ENCODE results near the gene NMT2. TPM values are rescaled to one million over a fixed set of nuclear protein-coding genes. Genes with fewer than 3 reads are reported as not detected.

The NMT2 gene
- polyA plus RNA-seq, 3 donors = 32.2 to 34.7 (median 33.7) TPM

DNA sequence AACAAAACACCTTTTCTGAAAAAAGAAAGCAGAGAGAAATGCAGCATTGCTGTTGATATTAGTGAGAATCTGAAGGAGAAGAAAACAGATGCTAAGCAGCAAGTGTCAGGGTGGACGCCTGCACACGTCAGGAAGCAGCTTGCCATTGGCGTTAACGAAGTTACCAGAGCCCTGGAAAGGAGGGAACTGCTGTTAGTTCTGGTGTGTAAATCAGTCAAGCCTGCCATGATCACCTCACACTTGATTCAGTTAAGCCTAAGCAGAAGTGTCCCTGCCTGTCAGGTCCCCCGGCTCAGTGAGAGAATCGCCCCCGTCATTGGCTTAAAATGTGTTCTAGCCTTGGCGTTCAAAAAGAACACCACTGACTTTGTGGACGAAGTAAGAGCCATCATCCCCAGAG lies 65.0 kb downstream of the NMT2 start:
- DNase-seq (ENCODE audit: low read depth in 3 of 3, low spot score in 2 of 3) = no peak

DNA sequence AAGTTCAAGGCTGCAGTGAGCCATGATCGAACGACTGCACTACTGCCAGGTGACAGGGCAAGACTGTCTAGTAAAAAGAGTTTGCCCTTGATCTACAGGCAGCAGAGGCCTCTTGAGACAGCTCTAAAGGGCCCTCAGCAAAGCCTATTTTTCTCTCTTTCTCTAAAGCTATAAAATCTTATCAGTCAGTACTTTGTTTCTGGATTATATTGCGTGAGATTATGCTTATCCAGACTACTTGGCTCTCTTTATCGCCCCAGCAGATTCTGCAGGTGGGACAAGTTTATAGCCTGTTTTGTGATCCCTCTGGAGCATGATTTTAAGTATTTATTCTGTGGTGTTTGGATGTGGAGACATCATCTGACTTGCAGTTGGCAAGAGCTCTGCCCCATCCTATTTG lies 68.6 kb downstream of the NMT2 start:
- no peak for DNase-seq (ENCODE audit: low read depth in 3 of 3, low spot score in 2 of 3)

DNA sequence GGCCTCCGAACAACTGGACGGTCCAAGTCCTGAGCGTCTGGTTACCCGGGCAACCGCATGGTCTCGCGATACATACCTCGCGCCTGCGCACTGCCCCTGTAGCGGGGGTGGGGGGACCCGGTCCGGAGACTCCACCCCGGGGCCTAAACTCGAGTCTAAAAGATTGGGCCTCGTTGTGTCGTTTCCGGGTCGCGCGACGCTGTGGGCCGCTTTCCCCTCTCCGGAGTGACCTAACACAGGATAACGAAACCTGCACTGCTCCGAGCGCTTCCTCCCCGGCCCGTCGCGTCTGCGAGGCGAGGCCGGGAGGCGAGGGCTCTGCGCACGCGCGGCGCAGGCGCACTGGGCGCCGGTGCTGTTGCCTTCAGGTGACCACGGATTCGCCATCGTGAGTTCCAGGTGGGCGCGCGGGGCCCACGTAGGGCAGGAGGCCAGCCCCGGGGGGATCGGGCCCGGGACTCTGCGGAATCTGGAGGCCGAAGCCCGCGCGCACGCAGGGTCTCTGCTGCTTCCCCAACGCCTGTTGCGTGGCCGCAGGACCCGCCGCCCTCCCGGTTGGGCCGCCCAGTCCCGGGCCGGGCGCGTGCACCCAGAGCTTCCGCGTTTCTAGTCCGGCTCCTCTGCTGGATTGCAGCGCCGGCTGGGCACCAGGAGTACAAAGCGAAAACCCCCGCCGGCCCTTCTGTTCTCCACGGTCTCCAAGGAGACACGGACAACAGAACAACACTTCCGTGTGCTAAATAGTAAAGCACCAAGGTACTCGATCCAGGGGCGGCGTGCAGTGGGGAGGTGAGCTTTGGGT lies 71.3 kb downstream of the NMT2 start, which contains the start of gene RPP38:
Gene RPP38 (plus strand): TSS at position 345 of the 802 bp plus-strand sequence. CDS start 5,960 bp downstream, outside the sequence.
- DNase-seq (ENCODE audit: low read depth in 3 of 3, low spot score in 2 of 3) = peak; percentile 89 to 95 (median 94)

DNA sequence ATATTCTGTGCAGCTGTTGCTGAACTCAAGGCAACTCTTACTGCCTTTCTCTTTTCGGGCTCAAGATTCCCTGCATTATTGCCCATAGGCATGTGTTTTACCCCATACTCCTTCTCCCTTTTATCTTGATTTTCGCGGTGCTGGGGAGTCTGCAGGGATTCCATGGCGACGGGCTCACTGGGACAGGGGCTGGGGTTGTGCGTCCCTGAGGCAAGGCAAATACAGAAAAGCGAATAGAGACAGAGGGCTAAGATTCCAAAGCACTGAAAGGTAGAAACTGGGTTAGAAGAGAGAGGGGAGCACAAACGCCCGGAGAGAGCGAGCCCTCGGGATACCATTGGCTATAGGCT lies 71.9 kb downstream of the NMT2 start:
- DNase-seq (ENCODE audit: low read depth in 3 of 3, low spot score in 2 of 3) = no peak

DNA sequence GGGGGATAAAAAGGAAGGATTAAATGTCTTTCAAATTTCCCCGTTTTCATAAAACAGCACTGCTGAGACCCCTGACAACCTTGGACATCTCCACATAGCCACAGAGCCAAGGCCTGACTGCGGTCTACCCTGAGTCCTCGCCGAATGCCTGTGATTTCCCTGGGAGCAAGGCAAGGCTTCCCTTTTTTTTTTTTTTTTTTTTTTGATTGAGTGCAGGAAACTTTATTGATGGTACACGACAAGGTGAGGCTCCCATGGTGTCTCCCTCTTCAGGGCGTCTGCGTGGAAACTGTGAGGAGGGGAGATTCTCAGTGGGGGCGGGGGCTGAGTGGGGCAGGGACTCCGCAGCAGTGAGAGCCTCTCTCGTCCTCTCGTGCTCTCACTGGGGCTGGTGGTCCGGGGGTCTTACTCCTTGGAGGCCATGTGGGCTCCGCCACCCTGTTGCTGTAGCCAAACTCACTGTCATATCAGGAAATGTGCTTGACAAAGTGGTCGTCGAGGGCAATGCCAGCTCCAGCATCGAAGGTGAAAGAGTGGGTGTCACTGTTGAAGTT lies 75.6 kb downstream of the NMT2 start:
- no peak for DNase-seq (ENCODE audit: low read depth in 3 of 3, low spot score in 2 of 3)

DNA sequence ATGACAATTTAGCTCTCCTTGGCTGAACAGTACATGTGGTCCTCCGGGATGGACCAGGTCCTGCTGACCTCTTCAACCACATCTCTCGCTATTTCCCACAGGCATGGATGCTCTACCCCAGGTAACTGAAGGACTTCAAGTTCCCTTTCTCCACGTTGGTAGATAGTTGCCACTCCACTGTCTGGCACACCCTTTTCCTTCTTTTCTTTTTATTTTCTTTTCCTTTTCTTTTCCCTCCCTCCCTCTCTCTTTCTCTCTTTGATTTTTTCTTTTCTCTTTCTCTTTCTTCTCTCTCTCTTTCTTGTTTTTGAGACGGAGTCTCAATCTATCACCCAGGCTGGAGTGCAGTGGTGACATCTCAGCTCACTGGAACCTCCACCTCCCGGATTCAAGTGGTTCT lies 77.1 kb downstream of the NMT2 start:
- DNase-seq (ENCODE audit: low read depth in 3 of 3, low spot score in 2 of 3) = no peak

DNA sequence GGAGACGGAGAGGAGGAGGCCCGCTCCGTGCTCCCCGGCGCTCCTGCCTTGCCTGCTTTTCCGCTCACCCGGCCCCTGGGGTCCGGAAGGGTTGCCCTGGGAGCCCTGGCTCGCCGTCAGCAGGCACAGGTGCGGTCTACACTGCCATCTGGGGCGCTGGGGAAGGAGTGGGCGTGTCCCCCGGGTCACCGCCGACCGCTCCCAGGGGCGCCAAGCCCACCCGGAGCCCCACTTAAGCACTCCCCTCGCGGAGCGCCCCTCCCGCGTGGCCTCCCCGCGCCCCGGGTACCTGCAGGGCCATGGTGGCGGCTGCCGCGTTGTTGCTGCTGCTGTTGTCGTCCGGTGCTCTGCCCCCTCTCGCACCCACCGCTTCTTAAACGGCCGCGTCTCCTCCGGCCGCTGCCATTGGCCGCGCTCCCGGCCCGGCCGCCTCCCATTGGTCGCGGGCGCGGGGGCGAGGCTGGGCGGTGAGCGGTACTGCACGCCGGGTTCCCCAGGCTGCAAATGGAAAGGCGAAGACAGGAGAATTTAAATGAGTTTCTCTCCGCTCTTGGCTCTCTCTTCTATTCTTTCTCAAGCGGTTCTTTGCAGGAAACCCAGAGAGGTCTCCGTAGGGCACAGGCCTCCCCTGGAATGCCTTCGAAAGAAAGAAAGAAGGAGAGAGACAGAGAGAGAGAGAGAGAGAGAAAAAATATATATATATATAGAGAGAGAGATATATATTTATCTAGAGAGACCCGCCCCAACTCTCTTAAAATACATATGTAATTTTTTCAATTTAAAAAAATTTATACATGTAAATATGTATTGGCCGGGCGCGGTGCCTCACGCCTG lies 79.8 kb downstream of the NMT2 start, which contains the start of gene ACBD7:
Gene ACBD7 (minus strand): TSS at position 349 of the 834 bp plus-strand sequence. CDS start 48 bp downstream, at position 301.
- DNase-seq (ENCODE audit: low read depth in 3 of 3, low spot score in 2 of 3) = peak; percentile 43 to 74 (median 51)

DNA sequence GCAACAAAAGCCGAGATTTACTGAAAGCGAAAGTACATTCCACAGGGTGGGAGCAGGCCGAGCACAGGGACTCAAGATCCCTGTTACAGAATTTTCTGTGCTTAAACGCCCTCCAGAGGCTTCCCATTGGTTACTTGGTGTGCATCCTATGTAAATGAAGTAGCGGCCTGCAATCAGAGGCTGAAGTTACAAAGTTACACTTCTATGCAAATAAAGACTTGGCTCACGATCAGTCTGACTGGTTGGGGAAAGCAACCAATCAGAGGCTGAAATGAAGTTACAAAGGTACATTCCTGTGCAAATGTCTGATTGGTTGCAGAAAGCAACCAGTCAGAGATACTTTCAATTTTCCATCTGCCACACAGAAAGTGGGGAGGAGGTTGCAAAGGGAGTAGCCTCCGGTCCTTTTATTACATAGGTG lies 84.0 kb downstream of the NMT2 start:
- DNase-seq (ENCODE audit: low read depth in 3 of 3, low spot score in 2 of 3) = peak; percentile 65 to 80 (median 77)

DNA sequence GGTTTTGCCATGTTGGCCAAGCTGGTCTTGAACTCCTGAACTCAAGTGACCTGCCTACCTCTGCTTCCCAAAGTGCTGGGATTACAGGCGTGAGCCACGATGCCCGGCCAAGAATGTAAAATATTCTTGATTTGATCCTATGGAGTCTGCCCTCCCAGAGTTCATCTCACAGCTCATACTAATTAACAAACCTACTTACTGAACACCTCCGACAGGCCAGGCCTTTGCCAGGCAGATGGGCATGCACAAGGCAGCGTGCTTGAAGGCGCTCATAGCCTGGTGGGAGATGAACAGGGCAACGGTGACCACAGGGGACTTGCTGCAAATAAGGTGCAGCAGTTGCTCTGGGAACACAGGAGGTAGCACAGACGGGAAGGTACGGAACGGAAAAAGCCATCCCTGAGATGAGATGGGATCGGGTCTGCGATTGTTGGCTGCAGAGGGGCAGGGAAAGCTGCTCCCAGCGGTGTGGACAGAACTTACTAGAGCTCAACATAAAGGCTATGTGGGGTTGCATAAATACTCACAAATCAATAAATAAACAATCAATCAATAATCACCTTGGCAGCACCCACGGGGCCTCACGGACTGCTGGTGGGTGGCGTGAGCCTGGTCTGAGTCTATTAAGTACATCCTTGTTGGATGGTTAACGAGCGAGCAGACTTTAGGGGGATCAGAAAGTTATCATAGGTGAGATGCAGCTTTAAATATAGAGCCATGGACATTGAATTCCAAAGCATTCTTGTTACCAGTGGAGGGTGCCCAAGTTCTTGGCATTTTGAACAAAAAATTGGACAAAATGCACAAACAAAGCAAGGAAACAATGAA lies 84.6 kb downstream of the NMT2 start:
- no peak for DNase-seq (ENCODE audit: low read depth in 3 of 3, low spot score in 2 of 3)

DNA sequence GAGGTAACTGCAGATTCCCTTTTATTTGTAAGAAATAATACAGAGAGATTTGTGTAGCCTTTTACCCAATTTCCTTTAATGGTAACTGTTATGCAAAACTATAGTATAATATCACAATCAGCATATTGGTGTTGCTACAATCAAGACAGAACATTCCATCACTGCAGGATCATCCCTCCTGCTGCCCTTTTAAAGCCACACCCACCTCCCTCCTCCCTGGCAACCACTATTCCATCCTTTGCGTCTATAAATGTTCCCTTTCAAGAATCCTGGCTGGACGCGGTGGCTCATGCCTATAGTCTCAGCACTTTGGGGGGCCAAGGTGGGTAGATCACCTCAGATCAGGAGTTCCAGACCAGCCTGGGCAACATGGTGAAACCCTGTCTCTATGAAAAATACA lies 93.1 kb downstream of the NMT2 start:
- no peak for DNase-seq (ENCODE audit: low read depth in 3 of 3, low spot score in 2 of 3)

DNA sequence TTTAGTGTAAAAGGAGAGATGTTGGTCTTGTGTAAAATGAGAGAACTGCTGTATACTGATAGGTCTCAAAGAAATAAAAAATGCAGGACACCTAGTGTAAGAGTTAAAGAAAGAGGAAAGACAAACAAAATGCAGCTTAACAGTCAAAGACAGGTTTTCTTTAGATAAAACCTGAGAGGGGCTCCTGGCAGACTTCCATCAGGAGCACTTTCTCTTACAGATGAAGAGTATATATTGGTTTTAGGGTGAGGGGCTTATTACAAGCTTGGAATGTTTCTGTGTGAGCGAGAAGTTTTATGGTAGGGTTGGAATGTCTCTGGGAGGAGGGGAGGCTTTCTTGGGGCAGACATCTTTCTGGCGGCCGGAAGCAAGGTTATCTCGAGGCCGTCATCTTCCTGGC lies 96.1 kb downstream of the NMT2 start:
- no peak for DNase-seq (ENCODE audit: low read depth in 3 of 3, low spot score in 2 of 3)

DNA sequence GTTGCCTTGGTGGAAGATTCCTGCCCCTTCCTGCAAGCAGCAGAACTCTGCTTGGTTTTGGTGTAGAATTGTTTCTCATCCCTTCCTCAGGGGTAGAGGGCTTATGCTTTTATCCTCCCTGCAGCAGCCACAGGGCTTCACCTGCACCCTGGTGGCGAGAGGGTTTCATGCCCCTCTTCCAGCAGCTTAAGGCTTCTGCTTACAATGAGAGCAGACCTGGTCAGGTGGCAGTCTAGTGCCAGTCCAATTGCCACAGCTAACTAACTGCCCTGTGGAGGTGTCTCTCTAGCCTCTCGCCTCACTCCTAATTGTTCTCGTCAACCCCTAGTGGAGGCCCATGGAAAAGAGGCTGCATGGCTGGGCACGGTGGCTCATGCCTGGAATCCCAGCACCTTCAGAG lies 99.3 kb downstream of the NMT2 start:
- no peak for DNase-seq (ENCODE audit: low read depth in 3 of 3, low spot score in 2 of 3)

DNA sequence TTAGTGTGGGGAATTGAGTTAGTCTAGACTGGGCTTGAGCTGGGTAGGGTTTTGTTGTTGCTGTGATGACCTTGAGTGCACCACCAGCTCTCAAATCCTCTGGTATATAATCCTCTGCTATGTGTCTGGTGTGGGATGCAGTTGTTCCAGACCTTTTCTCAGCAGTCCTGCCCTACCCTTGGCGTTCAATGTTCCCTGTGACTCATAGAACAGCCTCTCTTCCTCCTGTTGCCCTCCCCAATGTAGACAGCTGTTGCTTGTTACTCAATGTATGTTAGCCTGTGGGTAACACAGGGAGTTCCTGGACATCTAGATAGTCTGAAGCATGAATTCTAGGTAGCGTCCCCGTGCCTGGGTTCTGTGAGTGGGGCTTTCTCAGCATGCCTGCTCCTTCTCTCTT lies 99.7 kb downstream of the NMT2 start:
- DNase-seq (ENCODE audit: low read depth in 3 of 3, low spot score in 2 of 3) = no peak

DNA sequence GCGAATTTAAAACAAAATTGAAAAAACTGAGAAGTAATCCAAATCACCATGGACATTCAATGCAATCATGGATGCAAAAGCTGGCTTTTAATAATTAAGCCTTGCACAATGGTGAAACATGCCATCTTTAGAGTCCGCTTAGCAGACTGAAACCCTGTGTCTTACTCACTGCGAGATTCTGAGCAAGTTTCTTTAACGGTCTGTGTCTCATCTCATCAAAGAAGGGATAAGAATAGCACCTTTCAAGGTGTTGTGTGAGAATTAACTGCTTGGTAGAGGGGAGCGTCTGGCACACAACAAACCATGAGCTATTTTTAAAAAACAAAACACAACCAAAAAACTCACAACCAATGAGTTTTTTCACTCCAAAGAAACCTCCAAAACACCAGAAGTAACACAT lies 101.3 kb downstream of the NMT2 start:
- no peak for DNase-seq (ENCODE audit: low read depth in 3 of 3, low spot score in 2 of 3)

DNA sequence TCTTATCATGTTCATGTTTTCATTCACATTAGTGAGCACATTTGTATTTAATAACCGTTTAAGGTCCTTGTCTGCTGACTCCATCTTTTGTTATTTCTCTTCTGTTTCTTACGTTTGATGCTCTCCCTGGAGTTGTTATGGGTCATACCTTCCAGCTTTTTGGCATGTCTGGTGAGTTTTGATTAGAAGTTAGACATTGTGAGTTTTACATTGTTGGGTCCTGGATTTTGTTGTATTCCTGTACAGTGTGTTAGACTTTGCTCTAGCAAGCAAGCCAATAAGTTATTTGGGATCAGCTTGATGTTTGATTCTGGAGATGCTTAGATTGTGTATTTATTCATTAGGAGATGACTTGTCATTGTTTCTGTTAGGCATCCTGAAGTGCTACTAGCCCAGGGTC lies 107.9 kb downstream of the NMT2 start:
- DNase-seq (ENCODE audit: low read depth in 3 of 3, low spot score in 2 of 3) = no peak

DNA sequence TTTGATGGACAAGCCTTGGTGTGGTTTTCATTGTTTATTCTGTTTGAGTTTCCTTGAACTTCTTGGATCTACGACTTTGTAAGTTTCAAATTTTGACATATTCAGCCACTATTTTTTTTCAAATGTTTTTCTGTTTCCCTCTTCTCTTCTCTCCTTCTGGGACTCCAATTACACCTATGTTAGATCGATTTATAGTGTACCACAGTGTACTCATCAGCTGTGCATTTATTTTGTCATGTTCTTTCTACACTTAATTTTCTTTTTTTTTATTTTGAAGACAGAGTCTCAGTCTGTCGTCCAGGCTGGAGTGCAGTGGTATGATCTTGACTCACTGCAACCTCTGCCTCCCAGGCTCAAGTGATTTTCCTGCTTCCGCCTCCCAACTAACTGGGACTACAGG lies 108.6 kb downstream of the NMT2 start:
- no peak for DNase-seq (ENCODE audit: low read depth in 3 of 3, low spot score in 2 of 3)

DNA sequence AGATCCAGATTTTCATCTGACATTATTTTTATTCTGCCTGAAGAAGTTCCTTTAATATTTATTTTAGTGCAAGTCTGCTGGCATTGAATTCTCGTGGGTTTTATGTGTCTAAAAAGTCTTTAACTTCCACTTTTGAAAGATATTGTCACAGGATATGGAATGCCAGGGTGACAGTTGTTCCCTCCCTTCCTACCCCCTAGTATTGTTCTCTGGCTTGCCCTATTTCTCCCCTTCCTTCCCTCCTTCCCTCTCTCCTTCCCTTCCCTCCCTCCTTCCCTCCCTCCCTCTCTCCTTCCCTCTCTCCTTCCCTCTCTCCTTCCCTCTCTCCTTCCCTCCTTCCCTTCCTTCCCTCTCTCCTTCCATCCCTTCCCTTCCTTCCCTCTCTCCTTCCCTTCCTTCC lies 109.8 kb downstream of the NMT2 start:
- no peak for DNase-seq (ENCODE audit: low read depth in 3 of 3, low spot score in 2 of 3)

Data from right renal cortex interstitium (tissue), 3 donors.